Testis (tissue), 3 donors: ENCODE measurements around the gene PTPN21. TPM values are rescaled to one million over a fixed set of nuclear protein-coding genes. Genes with fewer than 3 reads are reported as not detected.

Experiments used
- DNase-seq: peaks from one replicate; pipeline ENCODE4 v3.0.0-alpha.2; 2019
- H3K27ac ChIP-seq, 2 donors: fragments of 200-600 bp; sonication (generic); one replicate each; pipeline ENCODE4 v1.5.1; 2019
- H3K27me3 ChIP-seq: fragments of 200-600 bp; sonication (generic); one replicate; pipeline ENCODE4 v1.5.1; 2019
- H3K36me3 ChIP-seq: fragments of 200-600 bp; sonication (generic); one replicate; pipeline ENCODE4 v1.5.1; 2017; ENCODE audit warnings: low read depth; ENCODE audit errors: missing control alignments
- H3K4me1 ChIP-seq: fragments of 200-600 bp; sonication (generic); one replicate; pipeline ENCODE4 v1.5.1; 2019
- H3K4me3 ChIP-seq, 2 donors: fragments of 200-600 bp; sonication (generic); one replicate each; pipeline ENCODE4 v1.5.1; 2017 to 2019
- H3K9me3 ChIP-seq: fragments of 200-600 bp; sonication (generic); one replicate; pipeline ENCODE4 v1.5.1; 2017
- CTCF ChIP-seq, 3 experiments: fragments of 450-650 bp in 2 of 3; fragments of 200-600 bp in 1 of 3; sonication (generic) in 1 of 3; IDR thresholded peaks; one replicate each; pipeline ENCODE4 v1.5.1; 2016 to 2019; ENCODE audit warnings: antibody characterized with exemption in 3 of 3, mild to moderate bottlenecking in 2 of 3, moderate library complexity in 1 of 3
- POLR2A ChIP-seq: fragments of 450-650 bp; IDR thresholded peaks from one replicate; pipeline ENCODE4 v1.6.1; 2017; ENCODE audit warnings: antibody characterized with exemption, mild to moderate bottlenecking, moderate library complexity
- WGBS, 2 donors: methylation state at CpG; one replicate each; pipeline ENCODE4 v1.1.5; 2018; 5-methylcytosine and 5-hydroxymethylcytosine counted together
- intact Hi-C: fragments of 100-400 bp; cut with DNase I; formaldehyde crosslinking; loops from one replicate; pipeline ENCODE4 v1.15.1; 2023; ENCODE audit warnings: low total_unique reads
- polyA plus RNA-seq: library from polyadenylated mRNA; stranded (reverse); fragments of 350-450 nt; fragmentation: Illumina TruSeq; extraction: RNeasy Lipid Tissue Mini Kit (QIAGEN cat#74804); gene quantifications from one replicate; pipeline ENCODE4 v1.2.3, GENCODE V29; 2014; ENCODE audit warnings: low read depth, low replicate concordance; ENCODE audit not compliant: insufficient read depth
- total RNA-seq, 2 donors: library from RNA; depleted of rRNA; stranded (reverse); fragments of >200 nt; gene quantifications; one replicate each; pipeline ENCODE4 v1.2.3, GENCODE V29; 2016

PTPN21 gene
- total and polyA plus RNA-seq, 3 donors from 2014 or later = 47.2 to 58.6 (median 51.6) TPM

DNA sequence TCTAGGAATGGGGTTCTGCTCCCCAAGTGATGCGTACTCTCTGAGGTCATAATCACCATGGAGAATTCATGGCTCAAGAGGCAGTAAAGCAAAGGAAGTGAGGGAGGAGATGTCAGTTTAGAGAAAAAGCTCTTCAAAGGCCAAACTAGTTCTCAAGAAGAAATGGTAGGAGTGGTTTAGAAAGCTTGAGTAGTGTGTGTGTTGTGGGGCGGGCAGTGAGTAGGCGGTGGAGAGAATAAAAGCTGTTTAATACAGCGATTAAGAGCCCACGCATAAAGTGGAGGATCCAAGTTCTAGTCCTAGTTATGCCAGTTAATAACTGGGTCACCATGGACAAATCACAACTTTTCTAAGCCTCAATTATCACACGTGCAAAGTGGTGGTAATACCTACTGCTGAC, 55.6 kb downstream of the PTPN21 start:
- H3K4me1 ChIP-seq = no peaks in the 10 kb centered on the region
- intact Hi-C loops = loop anchor here (10.0 kb wide), 1 partner anchor 56 kb away; the partner anchor contains the start of gene PTPN21
- H3K27ac ChIP-seq = no peak overlapping the region
- TF ChIP-seq POLR2A (no peak), CTCF (IDR thresholded peaks at IDR 0.05) (no peak)
- no peaks in the 10 kb centered on the region for H3K27me3 ChIP-seq
- no peak overlapping the region for H3K4me3 ChIP-seq
- WGBS, 2 donors = 90 to 94% methylated on average over 6 of the region's 6 CpGs
- no peak for DNase-seq
- H3K9me3 ChIP-seq = no peaks in the 10 kb centered on the region
- H3K36me3 ChIP-seq = no peaks in the 10 kb centered on the region

GRCh38 chr14:88496414-88496813, 58.4 kb downstream of the PTPN21 start:
- H3K36me3 ChIP-seq = no peaks in the 10 kb centered on the region
- H3K27ac ChIP-seq = no peak overlapping the region
- peaks cover 4% of the 10 kb centered on the region for H3K4me1 ChIP-seq
- H3K27me3 ChIP-seq = no peaks in the 10 kb centered on the region
- TF ChIP-seq CTCF (IDR thresholded peaks at IDR 0.05) = no peak
- TF ChIP-seq POLR2A = no peak
- no peak for DNase-seq
- H3K9me3 ChIP-seq = no peaks in the 10 kb centered on the region
- intact Hi-C loops = loop anchor here (10.0 kb wide), 1 partner anchor 58 kb away; the partner anchor contains the start of gene PTPN21
- no peak overlapping the region for H3K4me3 ChIP-seq
- 90 to 92% methylated on average over 3 of the region's 3 CpGs for WGBS, 2 donors

DNA sequence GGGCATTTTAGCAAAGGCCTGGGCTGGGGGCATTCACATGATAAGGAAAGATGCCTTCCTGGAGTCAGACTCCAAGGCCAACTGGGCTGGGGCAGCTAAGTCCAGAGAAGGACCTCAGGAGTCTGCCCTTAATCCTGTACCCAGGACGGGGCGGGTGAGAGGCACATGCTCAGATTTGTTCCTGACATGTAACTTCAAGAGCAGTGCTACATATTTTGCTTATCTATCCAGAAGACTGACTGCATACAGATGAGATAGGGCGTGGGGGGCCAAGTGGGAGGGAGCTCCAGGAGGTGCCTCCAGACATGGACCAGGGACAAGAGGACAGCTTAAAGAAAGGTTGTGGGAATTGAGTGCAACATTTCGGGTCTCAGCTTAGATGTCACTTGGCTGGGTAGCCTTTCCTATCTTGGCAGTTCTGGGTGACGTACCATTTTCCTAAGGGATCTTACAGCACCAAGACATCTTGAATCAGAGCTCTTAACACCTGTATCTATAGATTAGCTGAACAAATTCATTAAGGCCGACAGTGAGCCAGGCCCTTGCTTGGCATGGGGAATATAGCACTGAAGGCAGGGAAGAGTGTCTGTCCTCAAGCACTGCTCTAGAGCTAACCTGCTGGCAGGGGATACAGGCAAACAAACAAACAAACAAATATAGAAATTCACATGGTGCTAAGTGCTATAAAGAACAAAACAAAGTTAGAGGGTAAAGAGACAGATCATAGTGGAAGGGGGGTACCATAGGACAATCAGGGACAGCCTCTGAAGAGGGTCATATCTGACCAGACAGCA, 61.2 kb downstream of the PTPN21 start:
- intact Hi-C loops = loop anchor here (10.0 kb wide), 1 partner anchor 61 kb away; the partner anchor contains the start of gene PTPN21
- 67 to 69% methylated on average over 6 of the region's 6 CpGs for WGBS, 2 donors
- DNase-seq = peak; percentile 53
- no peaks in the 10 kb centered on the region for H3K36me3 ChIP-seq
- H3K4me1 ChIP-seq = peaks cover 4% of the 10 kb centered on the region
- H3K27me3 ChIP-seq = no peaks in the 10 kb centered on the region
- peak overlapping the region in 1 of 2 donors; percentile 34 for H3K27ac ChIP-seq
- H3K4me3 ChIP-seq = no peak overlapping the region
- no peak for TF ChIP-seq POLR2A
- no peak for TF ChIP-seq CTCF (IDR thresholded peaks at IDR 0.05)
- no peaks in the 10 kb centered on the region for H3K9me3 ChIP-seq

- H3K27me3 ChIP-seq = no peaks in the 10 kb centered on the region
- peak; percentile 89 for DNase-seq
- intact Hi-C loops = loop anchor here (10.0 kb wide), 1 partner anchor 62 kb away; the partner anchor contains the start of gene PTPN21
- H3K27ac ChIP-seq = peak overlapping the region; percentile 34
- no peaks in the 10 kb centered on the region for H3K36me3 ChIP-seq
- H3K4me3 ChIP-seq = no peak overlapping the region
- WGBS, 2 donors = 56 to 63% methylated on average over 11 to 12 of the region's 12 CpGs
- no peaks in the 10 kb centered on the region for H3K9me3 ChIP-seq
- TF ChIP-seq POLR2A = no peak
- TF ChIP-seq CTCF (IDR thresholded peaks at IDR 0.05) = peak; percentile 88 to 99 (median 90)
- peaks cover 8% of the 10 kb centered on the region for H3K4me1 ChIP-seq
Observed at GRCh38 chr14:88492272-88493089, 62.3 kb downstream of the PTPN21 start.
